SU-DHL-6 (cell line): ENCODE results near the gene ZNF132.

Source experiments
- H2AFZ ChIP-seq: fragments of 200-600 bp; sonication (generic); 2 replicates; pipeline ENCODE4 v1.6.1; 2014; ENCODE audit warnings: low read depth, mild to moderate bottlenecking, moderate library complexity, mixed read lengths, antibody characterized with exemption, low read length; ENCODE audit not compliant: severe bottlenecking
- H3F3A ChIP-seq: fragments of 200-600 bp; shearing (Covaris generic); 2 replicates; pipeline ENCODE4 v1.6.0; 2016; ENCODE audit warnings: antibody characterized with exemption, mild to moderate bottlenecking; ENCODE audit not compliant: insufficient read depth
- H3K27ac ChIP-seq: fragments of 200-600 bp; sonication (generic); 2 replicates; pipeline ENCODE4 v1.5.1; 2016; ENCODE audit warnings: low read depth, mild to moderate bottlenecking, low read length, moderate library complexity, mixed read lengths
- H3K27me3 ChIP-seq: fragments of 200-600 bp; sonication (generic), shearing (Covaris generic); 2 replicates; pipeline ENCODE4 v1.6.0; 2014; ENCODE audit warnings: mild to moderate bottlenecking, low read length
- H3K36me3 ChIP-seq: fragments of 200-600 bp; sonication (generic); 2 replicates; pipeline ENCODE4 v1.6.1; 2014; ENCODE audit warnings: mild to moderate bottlenecking, low read length, mixed read lengths
- H3K4me2 ChIP-seq: fragments of 300-600, 200-600 bp; shearing (Covaris generic), sonication (generic); 2 replicates; pipeline ENCODE4 v1.6.0; 2014; ENCODE audit warnings: low read length, low read depth, mild to moderate bottlenecking; ENCODE audit not compliant: poor library complexity, severe bottlenecking
- H3K4me3 ChIP-seq: fragments of 200-600 bp; sonication (generic); 2 replicates; pipeline ENCODE4 v1.5.1; 2014; ENCODE audit warnings: antibody characterized with exemption, low read length, mild to moderate bottlenecking, mixed read lengths; ENCODE audit not compliant: insufficient read depth, poor library complexity, severe bottlenecking
- H3K79me2 ChIP-seq: fragments of 200-600 bp; sonication (generic); 2 replicates; pipeline ENCODE4 v1.6.1; 2014; ENCODE audit warnings: mild to moderate bottlenecking, low read length, moderate library complexity; ENCODE audit not compliant: insufficient read depth
- H3K9ac ChIP-seq: fragments of 200-600 bp; sonication (generic); 2 replicates; pipeline ENCODE4 v1.7.0; 2014; ENCODE audit warnings: mild to moderate bottlenecking, low read length
- H3K9me2 ChIP-seq: fragments of 200-600 bp; sonication (generic); replicated peaks from 2 replicates; pipeline ENCODE4 v1.6.1; 2014; ENCODE audit warnings: low read length; ENCODE audit not compliant: insufficient read depth
- H3K9me3 ChIP-seq: fragments of 200-600 bp; sonication (generic); 2 replicates; pipeline ENCODE4 v1.6.1; 2014; ENCODE audit warnings: low read length, mixed read lengths; ENCODE audit not compliant: insufficient read depth
- H4K20me1 ChIP-seq: fragments of 200-600 bp; sonication (generic); 2 replicates; pipeline ENCODE4 v1.6.1; 2014; ENCODE audit warnings: low read depth, mild to moderate bottlenecking, antibody characterized with exemption, low read length, moderate library complexity, mixed read lengths
- CTCF ChIP-seq: fragments of 200-600 bp; sonication (generic); IDR thresholded peaks from one replicate; pipeline ENCODE4 v1.5.1; 2017; ENCODE audit warnings: antibody characterized with exemption, mild to moderate bottlenecking, low read length, moderate library complexity; ENCODE audit not compliant: insufficient read depth, poor library complexity, severe bottlenecking
- EZH2phosphoT487 ChIP-seq: fragments of 200-600 bp; sonication (generic), shearing (Covaris generic); conservative IDR thresholded peaks from 2 replicates; pipeline ENCODE4 v1.6.1; 2018; ENCODE audit warnings: mild to moderate bottlenecking, antibody characterized with exemption, low read length, moderate library complexity, mixed read lengths

The ZNF132 gene

GRCh38 chr19:58475714-58476497 is 36.0 kb upstream of the ZNF132 start, which contains the start of gene ZNF446:
TSS of gene ZNF446 (plus strand) at chr19:58476352. CDS start at chr19:58477219, 867 bp downstream.
- peaks cover 10% of the 10 kb centered on the region for H3F3A ChIP-seq
- no peak for TF ChIP-seq EZH2phosphoT487
- no peak for TF ChIP-seq CTCF
- H2AFZ ChIP-seq, result peak within 1 kb of the TSS; percentile 75
- no peaks in the 10 kb centered on the region for H3K9me3 ChIP-seq
- H3K9me2 ChIP-seq, result no peaks in the 10 kb centered on the region
- no peaks in the 10 kb centered on the region for H3K79me2 ChIP-seq
- no peaks in the 10 kb centered on the region for H3K36me3 ChIP-seq
- H3K27me3 ChIP-seq, result no peaks in the 10 kb centered on the region
- H3K27ac ChIP-seq, result peak within 1 kb of the TSS; percentile 74
- no peaks in the 10 kb centered on the region for H4K20me1 ChIP-seq
- H3K4me2 ChIP-seq, result peak within 1 kb of the TSS; percentile 73
- H3K4me3 ChIP-seq, result peak within 1 kb of the TSS; percentile 60
- H3K9ac ChIP-seq, result peak within 1 kb of the TSS; percentile 84

GRCh38 chr19:58474997-58475713 is 35.2 kb upstream of the ZNF132 start:
- H3K27ac ChIP-seq, result peak overlapping the region; percentile 74
- H3K9me3 ChIP-seq, result no peaks in the 10 kb centered on the region
- H2AFZ ChIP-seq, result peak overlapping the region; percentile 75
- peaks cover 10% of the 10 kb centered on the region for H3F3A ChIP-seq
- peak overlapping the region; percentile 60 for H3K4me3 ChIP-seq
- H3K4me2 ChIP-seq, result peak overlapping the region; percentile 73
- H3K27me3 ChIP-seq, result no peaks in the 10 kb centered on the region
- H3K9me2 ChIP-seq, result no peaks in the 10 kb centered on the region
- no peak for TF ChIP-seq EZH2phosphoT487
- TF ChIP-seq CTCF, result no peak
- peak overlapping the region; percentile 84 for H3K9ac ChIP-seq
- H3K79me2 ChIP-seq, result no peaks in the 10 kb centered on the region
- no peaks in the 10 kb centered on the region for H4K20me1 ChIP-seq
- no peaks in the 10 kb centered on the region for H3K36me3 ChIP-seq

DNA sequence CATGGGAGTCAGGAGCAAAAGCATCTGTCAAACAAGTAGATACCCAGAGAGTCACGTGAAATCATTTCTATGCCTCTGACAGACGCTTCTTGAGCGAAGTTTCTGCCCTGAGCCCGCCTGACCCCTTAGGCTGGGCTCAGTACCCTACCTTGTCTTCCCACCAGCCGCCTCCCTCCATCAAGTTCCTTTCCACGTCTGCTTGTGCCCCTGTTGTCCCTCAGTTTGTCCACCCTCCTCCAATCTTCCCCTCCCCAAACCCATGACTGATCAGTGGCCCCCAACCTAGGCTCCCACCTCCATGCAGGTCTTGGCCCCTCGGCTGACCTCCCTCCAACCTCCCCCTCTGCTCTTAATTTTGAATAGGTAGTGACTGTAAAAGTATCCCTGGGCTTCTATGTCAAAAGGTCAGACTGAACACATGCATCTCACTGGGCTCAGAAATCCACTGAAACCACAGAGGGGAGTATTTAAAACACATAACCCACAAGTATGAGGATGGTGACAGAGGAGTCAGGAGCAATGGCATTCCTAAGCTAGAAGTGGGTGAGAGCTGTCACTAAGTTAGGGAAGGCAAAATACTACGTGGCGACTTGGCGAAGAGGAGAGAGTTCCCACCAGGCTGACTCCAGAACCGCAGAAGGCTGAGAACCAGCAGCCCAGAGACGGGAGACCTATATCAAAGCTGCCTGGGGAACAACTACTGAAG is 34.5 kb upstream of the ZNF132 start:
- H3F3A ChIP-seq, result peaks cover 10% of the 10 kb centered on the region
- no peaks in the 10 kb centered on the region for H3K79me2 ChIP-seq
- no peaks in the 10 kb centered on the region for H4K20me1 ChIP-seq
- no peak for TF ChIP-seq CTCF
- TF ChIP-seq EZH2phosphoT487, result no peak
- no peaks in the 10 kb centered on the region for H3K27me3 ChIP-seq
- no peaks in the 10 kb centered on the region for H3K9me2 ChIP-seq
- H3K4me3 ChIP-seq, result no peak overlapping the region
- H3K4me2 ChIP-seq, result peak overlapping the region; percentile 73
- no peak overlapping the region for H3K27ac ChIP-seq
- no peaks in the 10 kb centered on the region for H3K9me3 ChIP-seq
- H3K9ac ChIP-seq, result no peak overlapping the region
- H3K36me3 ChIP-seq, result no peaks in the 10 kb centered on the region
- H2AFZ ChIP-seq, result no peak overlapping the region
